ENCODE data around the gene MTAP.

MTAP gene

GRCh38 chr9:21781656-21782055, 20.8 kb upstream of the MTAP start:
- H3K4me3 ChIP-seq (ENCODE audit: control insufficient read depth, low read depth, low read length), result no peak overlapping the region
- DNase-seq (ENCODE audit: low read depth), result no peak
- TF ChIP-seq CTCF (IDR thresholded peaks at IDR 0.05; ENCODE audit: control insufficient read depth, insufficient read depth, low read depth, low read length, missing control alignments), result no peak

GRCh38 chr9:21782205-21782604, 20.2 kb upstream of the MTAP start:
- no peak for DNase-seq (ENCODE audit: low read depth)
- H3K4me3 ChIP-seq (ENCODE audit: control insufficient read depth, low read depth, low read length), result no peak overlapping the region
- no peak for TF ChIP-seq CTCF (IDR thresholded peaks at IDR 0.05; ENCODE audit: control insufficient read depth, insufficient read depth, low read depth, low read length, missing control alignments)

GRCh38 chr9:21788752-21789151, 13.7 kb upstream of the MTAP start:
- no peak for TF ChIP-seq CTCF (IDR thresholded peaks at IDR 0.05; ENCODE audit: control insufficient read depth, insufficient read depth, low read depth, low read length, missing control alignments)
- no peak for DNase-seq (ENCODE audit: low read depth)
- H3K4me3 ChIP-seq (ENCODE audit: control insufficient read depth, low read depth, low read length), result no peak overlapping the region

GRCh38 chr9:21789541-21790037, 12.8 kb upstream of the MTAP start:
- peak overlapping the region; percentile 9 for H3K4me3 ChIP-seq (ENCODE audit: control insufficient read depth, low read depth, low read length)
- peak; percentile 67 for TF ChIP-seq CTCF (IDR thresholded peaks at IDR 0.05; ENCODE audit: control insufficient read depth, insufficient read depth, low read depth, low read length, missing control alignments)

GRCh38 chr9:21795483-21795882, 7.0 kb upstream of the MTAP start:
- H3K4me3 ChIP-seq (ENCODE audit: control insufficient read depth, low read depth, low read length), result no peak overlapping the region
- no peak for TF ChIP-seq CTCF (IDR thresholded peaks at IDR 0.05; ENCODE audit: control insufficient read depth, insufficient read depth, low read depth, low read length, missing control alignments)
- no peak for DNase-seq (ENCODE audit: low read depth)

More at GRCh38 chr9:21789541-21790037, 12.8 kb upstream of the MTAP start:
- peak; percentile 83 for DNase-seq (ENCODE audit: low read depth)

DNA sequence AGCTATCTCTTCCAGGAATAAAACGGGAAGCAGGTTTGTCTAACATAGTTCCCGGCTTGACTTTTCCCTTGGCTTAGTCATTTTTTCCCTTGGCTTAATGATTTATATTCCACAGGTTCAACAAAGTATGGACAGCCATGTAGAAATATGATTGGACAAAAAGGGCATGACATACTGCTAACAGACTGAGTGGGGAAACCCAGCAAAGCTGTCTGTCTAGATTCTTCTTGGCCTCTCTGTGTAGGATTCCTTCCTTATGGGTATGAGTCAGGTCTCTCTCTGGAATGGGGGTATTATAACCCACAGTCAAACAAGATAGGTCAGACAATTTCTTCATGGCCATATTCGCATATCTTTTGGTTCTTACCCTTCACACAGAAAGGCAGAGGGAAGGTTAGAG, 5.7 kb upstream of the MTAP start:
- TF ChIP-seq CTCF (IDR thresholded peaks at IDR 0.05; ENCODE audit: control insufficient read depth, insufficient read depth, low read depth, low read length, missing control alignments), result no peak
- DNase-seq (ENCODE audit: low read depth), result no peak
- no peak overlapping the region for H3K4me3 ChIP-seq (ENCODE audit: control insufficient read depth, low read depth, low read length)

All from AG09309 (cell line).